DND-41 (cell line): ENCODE results near the gene SLC19A3.

ENCODE experiments used
- ATAC-seq: fragments of 200-7000 bp; cut with Tn5 transposase; 3 replicates; pipeline ENCODE4 v1.9.1; 2021; ENCODE audit warnings: low read depth; ENCODE audit not compliant: insufficient read depth
- DNase-seq: peaks from one replicate; pipeline ENCODE4 v3.0.0-alpha.2; 2020
- H2AFZ ChIP-seq: 2 replicates; pipeline ENCODE4 v1.6.0; 2012; ENCODE audit warnings: low read depth, low read length
- H3K27ac ChIP-seq: 2 replicates; pipeline ENCODE4 v1.5.1; 2012; ENCODE audit warnings: low read length, inconsistent platforms
- H3K27me3 ChIP-seq: fragments of 200-600 bp; sonication (generic); 2 replicates; pipeline ENCODE4 v1.6.0; 2012; ENCODE audit warnings: low read length, mild to moderate bottlenecking, inconsistent platforms; ENCODE audit not compliant: insufficient read depth, poor library complexity
- H3K36me3 ChIP-seq: 2 replicates; pipeline ENCODE4 v1.5.1; 2012; ENCODE audit warnings: low read length, inconsistent platforms; ENCODE audit not compliant: insufficient read depth
- H3K4me1 ChIP-seq: 2 replicates; pipeline ENCODE4 v1.5.1; 2012; ENCODE audit warnings: mild to moderate bottlenecking, low read length; ENCODE audit not compliant: insufficient read depth
- H3K4me2 ChIP-seq: 2 replicates; pipeline ENCODE4 v1.6.0; 2012; ENCODE audit warnings: mild to moderate bottlenecking, moderate library complexity, low read length, inconsistent platforms; ENCODE audit not compliant: insufficient read depth
- H3K4me3 ChIP-seq, 2 experiments: fragments of 200-600 bp in 1 of 2; shearing (Covaris generic) in 1 of 2; 2 replicates each; pipeline ENCODE4 v1.5.1; 2012 to 2016; ENCODE audit warnings: inconsistent platforms in 2 of 2, low read length in 2 of 2, mild to moderate bottlenecking in 2 of 2, low read depth in 1 of 2, moderate library complexity in 1 of 2
- H3K79me2 ChIP-seq: 2 replicates; pipeline ENCODE4 v1.6.0; 2012; ENCODE audit warnings: low read length, inconsistent platforms; ENCODE audit not compliant: insufficient read depth
- H3K9ac ChIP-seq: 2 replicates; pipeline ENCODE4 v1.6.0; 2012; ENCODE audit warnings: low read depth, mild to moderate bottlenecking, inconsistent platforms, low read length, moderate library complexity
- H3K9me3 ChIP-seq: 2 replicates; pipeline ENCODE4 v1.5.1; 2012; ENCODE audit warnings: low read length, moderate library complexity, mild to moderate bottlenecking, inconsistent platforms; ENCODE audit not compliant: insufficient read depth, severe bottlenecking
- H4K20me1 ChIP-seq: 2 replicates; pipeline ENCODE4 v1.6.0; 2012; ENCODE audit warnings: low read length; ENCODE audit not compliant: insufficient read depth
- CTCF ChIP-seq: IDR thresholded peaks from 2 replicates; pipeline ENCODE4 v1.5.1; 2012; ENCODE audit warnings: borderline replicate concordance, low read length, moderate library complexity, mild to moderate bottlenecking; ENCODE audit not compliant: poor library complexity, severe bottlenecking; ENCODE audit errors: extremely low read depth
- EZH2 ChIP-seq: IDR thresholded peaks from 3 replicates; pipeline ENCODE4 v1.6.1; 2012; ENCODE audit warnings: borderline replicate concordance, low read depth, mild to moderate bottlenecking, moderate library complexity, low read length, inconsistent platforms; ENCODE audit not compliant: severe bottlenecking

Gene SLC19A3

GRCh38 chr2:227696990-227697679 lies 20.7 kb downstream of the SLC19A3 start:
- no peak overlapping the region for H3K4me2 ChIP-seq
- no peaks in the 10 kb centered on the region for H3K27me3 ChIP-seq
- no peaks in the 10 kb centered on the region for H3K4me1 ChIP-seq
- no peak overlapping the region for H2AFZ ChIP-seq
- H3K9ac ChIP-seq, result no peak overlapping the region
- H3K9me3 ChIP-seq, result no peaks in the 10 kb centered on the region
- H3K79me2 ChIP-seq, result no peaks in the 10 kb centered on the region
- no peak overlapping the region for H3K27ac ChIP-seq
- DNase-seq (no peak), ATAC-seq (no peak)
- H4K20me1 ChIP-seq, result no peaks in the 10 kb centered on the region
- no peak overlapping the region for H3K4me3 ChIP-seq
- TF ChIP-seq EZH2 (no peak), CTCF (no peak)
- no peaks in the 10 kb centered on the region for H3K36me3 ChIP-seq

- H3K36me3 ChIP-seq, result no peaks in the 10 kb centered on the region
- H3K79me2 ChIP-seq, result no peaks in the 10 kb centered on the region
- no peaks in the 10 kb centered on the region for H3K9me3 ChIP-seq
- ATAC-seq (no peak), DNase-seq (no peak)
- H3K4me1 ChIP-seq, result no peaks in the 10 kb centered on the region
- TF ChIP-seq CTCF (no peak), EZH2 (no peak)
- H3K27me3 ChIP-seq, result no peaks in the 10 kb centered on the region
- H3K27ac ChIP-seq, result no peak overlapping the region
- H3K4me3 ChIP-seq, result no peak overlapping the region
- H2AFZ ChIP-seq, result no peak overlapping the region
- H3K9ac ChIP-seq, result no peak overlapping the region
- H3K4me2 ChIP-seq, result no peak overlapping the region
- H4K20me1 ChIP-seq, result no peaks in the 10 kb centered on the region
These were observed 30.6 kb downstream of the SLC19A3 start for GRCh38 chr2:227687189-227687588.

GRCh38 chr2:227684258-227684657 lies 33.6 kb downstream of the SLC19A3 start:
- no peaks in the 10 kb centered on the region for H3K36me3 ChIP-seq
- H3K4me3 ChIP-seq, result no peak overlapping the region
- DNase-seq (no peak), ATAC-seq (no peak)
- H3K4me2 ChIP-seq, result no peak overlapping the region
- H3K27me3 ChIP-seq, result no peaks in the 10 kb centered on the region
- H3K27ac ChIP-seq, result no peak overlapping the region
- no peak overlapping the region for H2AFZ ChIP-seq
- no peaks in the 10 kb centered on the region for H3K9me3 ChIP-seq
- H3K9ac ChIP-seq, result no peak overlapping the region
- no peaks in the 10 kb centered on the region for H3K79me2 ChIP-seq
- no peaks in the 10 kb centered on the region for H3K4me1 ChIP-seq
- H4K20me1 ChIP-seq, result no peaks in the 10 kb centered on the region
- TF ChIP-seq CTCF (no peak), EZH2 (no peak)
